Fibroblast of upper back skin (primary cell): ENCODE data around the gene TEX13A.
A peak's percentile ranks its signal among the peaks of the same experiment; 100 is the strongest.
"Not testable (repeated sequence)": the region's sequence is repeated elsewhere in the genome, so short reads cannot be mapped to it uniquely, and the experiment has no call there.

ENCODE experiments used
- DNase-seq: peaks from one replicate; pipeline ENCODE4 v3.0.0-alpha.2; 2013

Gene TEX13A, protein sequence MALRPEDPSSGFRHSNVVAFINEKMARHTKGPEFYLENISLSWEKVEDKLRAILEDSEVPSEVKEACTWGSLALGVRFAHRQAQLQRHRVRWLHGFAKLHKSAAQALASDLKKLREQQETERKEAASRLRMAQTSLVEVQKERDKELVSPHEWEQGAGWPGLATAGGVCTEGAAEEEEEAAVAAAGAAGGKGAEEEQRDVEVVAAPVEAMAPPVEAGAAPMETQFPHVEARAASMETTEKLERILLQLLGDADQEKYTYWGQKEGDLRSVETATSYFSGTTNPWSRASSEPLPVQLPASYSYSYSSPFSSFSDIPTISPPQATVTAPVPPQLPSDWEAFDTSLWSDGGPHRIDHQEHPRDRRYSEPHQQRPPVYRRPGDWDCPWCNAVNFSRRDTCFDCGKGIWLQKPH

DNA sequence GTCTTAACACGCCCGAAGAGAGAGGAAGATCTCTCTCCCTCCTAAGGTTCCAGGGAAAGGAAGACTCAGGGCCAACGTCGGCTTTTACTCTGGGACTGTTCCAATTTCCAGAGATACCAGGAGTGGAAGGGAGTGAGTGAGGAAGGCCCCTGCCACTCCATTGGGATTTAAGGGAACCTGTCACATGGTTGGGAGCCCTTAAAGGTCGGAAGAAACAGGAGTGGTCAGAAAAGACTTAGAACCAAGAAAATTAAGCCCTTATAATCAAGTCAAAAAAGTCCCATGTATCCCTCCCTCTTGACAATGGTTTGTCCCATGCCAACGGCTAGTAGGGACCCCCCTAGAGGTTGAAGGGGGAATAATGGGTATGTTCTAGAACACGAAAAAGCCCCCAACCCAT is at the start of gene TEX13A:
Gene TEX13A (minus strand): TSS at position 59 of the 400 bp plus-strand sequence. CDS start 297 bp downstream, outside the sequence.
- DNase-seq = no peak

DNA sequence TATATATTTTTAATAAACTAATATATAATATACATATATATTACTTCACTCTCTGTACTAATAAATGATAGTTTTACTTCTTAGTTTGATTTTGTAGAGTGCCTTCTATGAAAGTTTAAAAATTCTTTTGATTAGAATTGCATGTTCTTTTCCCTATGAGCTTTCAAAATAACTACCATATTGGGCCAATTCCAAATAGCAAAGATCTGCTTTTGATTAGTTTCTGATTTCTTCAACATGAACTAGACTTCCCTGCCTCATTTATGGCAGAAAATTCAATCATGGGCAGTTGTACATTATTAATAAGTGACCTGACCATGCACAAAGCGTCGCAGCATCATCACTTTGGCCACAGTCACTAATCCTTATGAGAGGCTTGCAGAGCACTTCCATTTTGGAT is 48.9 kb upstream of the TEX13A start:
- DNase-seq = peak; percentile 26

DNA sequence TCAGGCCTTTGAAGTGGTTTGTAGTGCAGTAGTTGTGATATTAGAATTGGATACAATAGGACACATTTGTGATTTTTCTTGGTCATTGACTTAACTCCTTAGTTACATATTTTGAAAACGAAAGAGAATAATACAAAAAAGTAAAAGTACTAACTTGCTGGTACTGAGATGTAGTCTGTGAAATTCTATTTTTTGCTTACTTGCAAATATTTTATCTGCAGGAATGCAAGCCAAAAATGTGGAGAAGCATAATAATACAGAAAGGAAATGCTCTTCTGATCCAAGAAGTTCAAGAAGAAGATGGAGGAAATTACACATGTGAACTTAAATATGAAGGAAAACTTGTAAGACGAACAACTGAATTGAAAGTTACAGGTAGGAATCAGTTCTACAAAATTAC is 46.7 kb upstream of the TEX13A start:
- DNase-seq = no peak

DNA sequence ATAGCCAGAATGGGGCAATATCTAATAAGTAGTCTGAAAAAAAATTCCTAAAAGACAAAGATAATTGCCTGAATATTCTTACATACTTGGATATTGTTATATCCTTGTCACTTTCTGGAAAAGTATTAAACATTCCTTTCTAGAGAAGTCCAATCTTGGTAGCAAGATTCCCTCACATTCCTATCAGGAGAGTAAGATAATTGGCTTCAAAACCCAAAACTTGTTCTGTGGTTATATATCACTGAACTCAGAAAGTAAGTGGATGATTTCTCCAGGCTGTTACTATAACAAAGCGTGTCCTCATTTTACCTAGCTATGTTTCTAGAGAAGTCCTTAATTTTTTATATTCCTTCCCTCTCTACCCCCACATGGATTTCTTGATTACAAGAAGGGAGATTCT is 46.0 kb upstream of the TEX13A start:
- peak; percentile 68 for DNase-seq

DNA sequence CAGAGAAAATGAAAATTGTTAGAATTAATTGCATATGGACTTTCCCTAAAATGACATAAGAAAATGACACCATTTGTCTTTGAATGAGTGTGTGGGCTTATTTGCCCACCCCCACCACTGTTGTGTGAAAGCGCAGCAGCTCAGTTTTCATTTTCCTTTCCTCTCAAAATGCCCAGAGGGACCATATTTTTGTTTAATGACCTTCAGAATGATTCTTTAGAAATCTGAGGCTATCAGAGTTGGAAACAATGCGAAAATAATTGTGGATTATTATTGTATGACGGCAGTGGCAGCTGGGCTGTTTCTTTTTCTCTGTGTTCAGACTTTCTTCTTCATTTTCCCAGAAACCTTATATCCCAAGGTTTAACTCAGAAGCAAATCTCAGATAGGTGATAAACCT is 44.6 kb upstream of the TEX13A start:
- DNase-seq = no peak

DNA sequence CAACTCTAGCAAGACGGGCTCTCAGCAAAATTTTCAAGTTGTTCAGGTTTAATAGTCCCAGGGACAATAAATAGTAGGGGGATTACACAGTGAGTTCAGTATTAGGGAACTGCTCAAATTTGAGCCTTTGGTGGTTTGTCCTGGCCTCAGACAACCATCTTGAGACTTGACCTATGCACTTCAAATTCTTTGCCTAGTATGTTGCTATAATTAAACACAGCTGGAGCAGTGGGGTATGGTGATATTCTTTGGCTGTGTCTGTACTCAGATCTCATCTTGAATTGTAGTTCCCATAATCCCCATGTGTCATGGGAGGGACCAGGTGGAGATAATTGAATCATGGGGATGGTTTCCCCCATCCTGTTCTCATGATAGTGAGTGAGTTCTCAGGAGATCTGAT is 43.3 kb upstream of the TEX13A start:
- DNase-seq = peak; percentile 64

DNA sequence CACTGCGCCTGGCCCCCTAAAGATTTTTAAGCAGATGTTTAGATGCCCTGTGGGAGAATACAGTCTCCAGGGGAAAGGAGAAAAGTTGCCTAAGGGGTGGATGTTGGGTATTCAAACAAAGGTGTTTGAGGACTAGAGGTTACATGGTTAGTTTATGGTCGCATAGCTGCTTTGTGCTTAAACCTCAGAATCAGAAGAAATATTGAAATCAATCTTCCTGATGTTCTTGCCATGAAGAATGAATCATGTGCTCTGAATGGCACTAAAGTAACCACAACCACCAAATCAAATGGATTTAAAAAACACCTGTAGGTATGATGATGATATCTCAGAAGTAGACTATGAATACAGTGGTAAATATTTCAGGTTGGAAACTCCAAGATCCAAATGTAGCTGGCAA is 42.7 kb upstream of the TEX13A start:
- no peak for DNase-seq

DNA sequence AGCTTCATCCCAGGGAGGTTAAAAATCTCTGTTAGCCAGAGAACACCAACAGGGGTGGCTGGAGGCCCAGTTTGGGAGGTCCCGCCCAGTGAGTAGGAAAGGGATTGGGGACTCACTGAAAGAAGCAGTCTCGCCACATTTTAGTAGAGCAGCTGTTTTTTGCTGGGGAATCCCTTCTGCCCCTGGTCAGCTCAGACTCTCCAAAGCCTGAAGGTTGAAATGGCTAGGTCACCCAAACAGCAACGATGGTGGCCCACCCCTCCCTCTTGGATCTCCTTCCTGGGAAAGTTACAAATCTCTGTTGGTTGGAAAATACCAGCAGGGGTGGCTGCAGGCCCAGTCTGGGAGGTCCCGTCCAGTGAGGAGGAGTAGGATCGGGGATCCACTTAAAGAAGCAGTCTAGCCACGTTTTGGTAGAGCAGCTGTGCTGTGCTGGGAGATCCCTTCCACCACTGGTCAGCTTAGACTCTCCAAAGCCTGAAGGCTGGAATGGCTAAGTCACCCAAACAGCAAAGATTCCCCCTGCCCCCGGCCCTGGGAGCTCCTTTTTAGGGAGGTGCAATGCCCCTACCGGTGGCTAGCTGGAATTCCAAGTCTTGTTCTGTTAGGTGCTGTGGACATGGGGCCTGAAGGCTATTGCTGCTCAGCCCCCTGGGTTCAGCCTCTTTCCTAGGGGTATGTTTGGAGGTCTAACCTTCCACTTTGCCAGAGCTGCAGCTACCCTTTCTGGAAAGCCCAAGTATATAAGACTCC is 40.0 kb upstream of the TEX13A start:
- DNase-seq = no peak

DNA sequence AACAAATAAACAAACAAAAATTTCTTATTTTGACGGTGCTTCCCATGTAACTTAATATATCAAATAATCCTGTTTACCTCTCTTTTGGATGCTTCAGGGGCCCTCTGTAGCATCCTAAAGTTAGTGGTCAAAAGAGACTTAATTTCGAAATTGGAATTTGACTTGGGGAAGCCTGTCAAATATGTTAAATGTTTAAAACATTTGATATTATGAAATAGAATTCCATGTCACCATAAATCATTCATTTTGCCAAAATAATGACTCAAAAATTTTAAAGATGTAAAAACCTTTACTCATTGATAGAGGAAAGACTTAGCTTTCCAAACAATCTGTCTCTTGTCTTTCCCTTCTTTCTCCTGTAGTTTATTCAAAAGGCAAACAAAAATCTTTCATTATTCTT is 20.6 kb upstream of the TEX13A start:
- DNase-seq = peak; percentile 59

DNA sequence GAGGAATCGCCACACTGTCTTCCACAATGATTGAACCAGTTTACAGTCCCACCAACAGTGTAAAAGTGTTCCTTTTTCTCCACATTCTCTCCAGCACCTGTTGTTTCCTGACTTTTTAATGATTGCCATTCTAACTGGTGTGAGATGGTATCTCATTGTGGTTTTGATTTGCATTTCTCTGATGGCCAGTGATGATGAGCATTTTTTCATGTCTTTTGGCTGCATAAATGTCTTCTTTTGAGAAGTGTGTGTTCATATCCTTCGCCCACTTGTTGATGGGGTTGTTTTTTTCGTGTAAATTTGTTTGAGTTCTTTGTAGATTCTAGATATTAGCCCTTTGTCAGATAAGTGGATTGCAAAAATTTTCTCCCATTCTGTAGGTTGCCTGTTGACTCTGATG is 16.9 kb upstream of the TEX13A start:
- DNase-seq = not testable (repeated sequence)

DNA sequence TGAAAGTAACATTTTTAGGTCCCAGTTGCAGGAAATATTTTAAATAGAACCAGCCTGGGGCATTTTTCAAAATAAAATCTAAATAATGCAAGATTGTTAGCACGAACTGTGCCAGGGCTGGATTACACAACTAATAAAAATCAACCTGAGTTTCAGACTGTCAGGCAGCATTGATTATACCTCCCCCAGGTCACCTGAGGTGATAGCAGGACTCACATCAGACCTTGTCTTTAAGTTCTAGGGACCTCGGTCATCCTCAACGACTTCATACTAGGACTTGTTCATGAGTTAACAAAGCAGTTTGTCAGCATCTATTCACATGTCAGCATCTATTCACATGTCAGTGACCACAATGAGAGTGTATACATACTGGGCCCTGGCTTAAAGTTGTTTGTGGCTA is 8.7 kb upstream of the TEX13A start:
- DNase-seq = no peak

DNA sequence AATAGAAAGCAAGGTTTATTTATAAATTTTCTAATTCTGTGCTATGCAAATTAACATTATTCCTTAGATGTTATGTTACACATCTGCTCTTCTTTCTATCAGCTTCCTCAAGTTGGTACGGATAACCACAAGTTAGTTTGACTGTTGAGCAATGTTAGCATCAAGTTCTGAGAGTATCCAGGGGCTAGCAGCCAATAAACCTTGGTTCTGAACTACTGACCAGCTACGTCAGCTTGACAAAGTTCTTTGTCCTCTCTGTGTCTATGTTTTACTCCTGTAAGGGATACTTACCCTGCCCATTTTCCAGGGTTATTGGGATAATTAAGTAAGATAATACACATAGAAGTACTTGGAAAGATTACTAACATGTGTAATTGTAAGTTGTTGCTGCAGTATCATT is 8.1 kb upstream of the TEX13A start:
- DNase-seq = no peak

DNA sequence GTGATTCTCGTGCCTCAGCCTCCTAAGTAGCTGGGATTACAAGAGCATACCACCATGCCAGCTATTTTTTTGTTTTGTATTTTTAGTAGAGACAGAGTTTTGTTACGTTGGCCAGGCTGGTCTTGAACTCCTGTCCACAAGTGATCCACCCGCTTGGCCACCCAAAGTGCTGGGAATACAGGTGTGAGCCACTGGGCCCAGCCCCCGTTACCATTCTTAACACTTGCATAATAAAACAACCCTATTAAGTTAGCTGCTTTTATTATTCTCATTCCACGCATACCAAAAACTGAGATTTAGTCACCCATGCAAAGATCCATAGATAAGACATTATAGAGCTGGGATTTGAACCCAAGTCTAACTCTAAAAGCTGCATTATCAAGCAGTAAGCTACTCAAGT is 6.0 kb upstream of the TEX13A start:
- DNase-seq = no peak

DNA sequence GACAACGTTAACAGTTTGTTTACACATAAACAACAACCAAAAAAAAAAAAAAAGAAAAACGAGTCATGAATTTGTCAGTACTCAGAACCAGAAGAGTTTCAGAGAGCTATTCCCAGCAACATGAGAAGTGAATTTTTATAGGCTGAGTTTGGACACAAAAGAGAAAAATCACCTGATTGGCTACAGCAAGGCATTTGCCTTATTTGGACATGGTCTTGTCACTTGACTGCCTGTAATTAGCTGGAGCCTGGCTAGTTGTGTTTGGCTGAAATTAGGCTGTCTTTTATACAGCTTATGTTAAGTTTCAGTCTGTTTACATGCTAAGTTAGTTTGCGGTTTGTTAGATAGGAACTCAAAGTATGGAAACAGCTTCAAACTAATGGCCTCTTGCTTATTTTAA is 880 bp upstream of the TEX13A start:
- DNase-seq = no peak

DNA sequence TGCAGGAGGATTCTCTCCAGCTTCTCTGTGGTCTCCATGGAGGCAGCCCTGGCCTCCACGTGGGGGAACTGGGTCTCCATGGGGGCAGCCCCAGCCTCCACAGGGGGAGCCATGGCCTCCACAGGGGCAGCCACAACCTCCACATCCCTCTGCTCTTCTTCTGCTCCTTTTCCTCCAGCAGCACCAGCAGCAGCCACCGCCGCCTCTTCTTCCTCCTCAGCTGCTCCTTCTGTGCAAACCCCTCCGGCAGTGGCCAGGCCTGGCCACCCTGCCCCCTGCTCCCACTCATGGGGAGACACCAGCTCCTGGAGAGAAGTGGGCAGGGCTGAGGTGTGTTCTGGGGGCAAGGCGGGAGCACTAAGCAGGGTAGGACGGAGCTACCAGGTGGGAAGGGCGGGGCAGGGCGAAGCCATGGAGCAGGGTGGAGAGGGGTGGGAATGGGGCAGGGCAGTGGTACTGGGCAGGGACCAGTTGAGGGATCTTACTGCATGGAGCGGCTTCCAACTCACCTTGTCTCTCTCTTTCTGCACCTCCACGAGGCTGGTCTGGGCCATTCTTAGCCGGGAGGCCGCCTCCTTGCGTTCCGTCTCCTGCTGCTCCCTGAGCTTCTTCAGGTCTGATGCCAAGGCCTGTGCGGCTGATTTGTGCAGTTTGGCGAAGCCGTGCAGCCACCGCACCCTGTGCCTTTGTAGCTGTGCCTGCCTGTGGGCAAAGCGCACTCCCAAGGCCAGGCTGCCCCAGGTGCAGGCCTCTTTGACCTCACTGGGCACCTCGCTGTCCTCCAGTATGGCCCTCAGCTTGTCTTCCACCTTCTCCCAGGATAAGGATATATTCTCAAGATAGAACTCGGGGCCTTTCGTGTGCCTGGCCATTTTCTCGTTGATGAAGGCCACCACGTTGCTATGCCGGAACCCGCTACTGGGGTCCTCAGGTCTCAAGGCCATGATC is 766 bp downstream of the TEX13A start:
- no peak for DNase-seq

DNA sequence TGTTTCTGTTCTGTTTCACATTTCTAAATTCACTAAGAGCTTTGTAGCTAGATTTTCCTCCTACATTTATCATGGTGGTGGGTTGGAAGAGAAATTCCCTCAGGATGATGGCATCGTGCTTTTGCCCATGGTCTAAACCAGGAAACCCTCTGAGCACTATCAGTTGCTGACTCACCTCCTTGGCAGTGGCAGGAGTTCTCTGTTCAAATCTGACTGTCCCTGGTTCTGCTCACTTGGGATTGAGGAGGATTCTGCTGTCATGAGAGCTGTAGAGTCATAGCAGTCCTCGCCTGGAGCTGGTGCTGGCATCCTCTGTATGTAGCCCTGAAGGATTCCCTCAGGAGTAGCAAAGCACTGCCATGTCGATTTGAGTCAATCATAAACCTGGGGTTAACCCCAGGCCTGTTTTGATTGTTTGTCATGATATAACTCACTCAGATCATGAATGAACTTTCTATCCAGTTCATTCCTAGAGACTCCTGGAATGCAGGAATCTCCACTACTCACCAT is 9.4 kb downstream of the TEX13A start:
- peak; percentile 5 for DNase-seq

DNA sequence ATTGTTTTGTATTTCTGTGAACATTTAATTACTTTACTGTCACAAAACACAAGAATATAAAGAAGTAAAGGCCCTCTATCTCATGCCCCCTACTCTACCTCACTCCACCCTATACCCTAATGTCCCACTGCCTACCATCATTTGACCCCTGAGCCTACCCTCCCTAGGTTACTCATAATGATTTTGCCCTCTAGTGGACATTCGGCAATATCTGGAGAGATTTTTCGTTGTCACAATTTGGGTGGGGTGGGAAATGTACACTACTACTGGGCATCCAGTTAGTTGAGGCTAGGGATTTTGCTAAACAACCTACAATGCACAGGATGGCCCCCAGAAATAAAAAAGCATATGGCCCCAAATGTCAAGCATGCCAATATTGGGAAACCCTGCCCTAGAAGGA is 10.2 kb downstream of the TEX13A start:
- no peak for DNase-seq

DNA sequence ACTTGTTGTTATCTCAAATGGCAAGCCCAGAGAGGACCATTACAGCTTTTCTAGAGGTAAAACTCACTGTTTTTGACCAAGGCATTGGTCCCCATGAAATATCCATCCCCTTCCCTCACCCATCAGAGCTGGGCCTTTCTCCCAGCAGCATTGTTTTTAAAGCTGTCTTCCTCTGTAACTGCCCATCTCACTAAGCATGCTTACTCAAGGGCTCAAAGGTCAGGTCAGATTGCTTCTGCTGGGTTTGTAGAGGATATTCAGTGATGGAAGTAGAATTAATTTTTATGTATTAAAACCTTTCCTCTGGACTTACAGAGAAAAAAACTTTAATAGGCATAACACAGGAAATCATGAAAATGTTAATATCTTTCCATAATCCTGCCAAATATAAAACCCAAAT is 11.1 kb downstream of the TEX13A start:
- no peak for DNase-seq

DNA sequence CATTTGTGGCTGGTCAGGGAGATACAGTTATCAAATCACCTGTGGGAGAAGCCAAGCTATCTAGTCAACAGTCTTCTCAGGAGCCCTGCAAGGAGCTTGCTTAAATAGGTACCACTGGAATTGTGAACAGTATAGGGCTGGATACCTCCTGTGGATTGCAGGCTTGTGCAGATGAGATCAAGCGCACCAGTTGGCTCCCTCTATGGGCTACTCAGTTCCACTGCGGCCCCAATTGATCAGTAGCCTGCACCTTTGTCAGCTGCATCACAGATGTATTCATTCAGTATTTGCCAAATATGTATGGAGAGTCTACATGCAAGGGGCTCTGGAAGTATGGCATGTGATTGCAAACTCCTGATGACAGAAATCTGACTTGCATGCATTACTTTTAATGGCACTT is 28.6 kb downstream of the TEX13A start:
- DNase-seq = peak; percentile 21

DNA sequence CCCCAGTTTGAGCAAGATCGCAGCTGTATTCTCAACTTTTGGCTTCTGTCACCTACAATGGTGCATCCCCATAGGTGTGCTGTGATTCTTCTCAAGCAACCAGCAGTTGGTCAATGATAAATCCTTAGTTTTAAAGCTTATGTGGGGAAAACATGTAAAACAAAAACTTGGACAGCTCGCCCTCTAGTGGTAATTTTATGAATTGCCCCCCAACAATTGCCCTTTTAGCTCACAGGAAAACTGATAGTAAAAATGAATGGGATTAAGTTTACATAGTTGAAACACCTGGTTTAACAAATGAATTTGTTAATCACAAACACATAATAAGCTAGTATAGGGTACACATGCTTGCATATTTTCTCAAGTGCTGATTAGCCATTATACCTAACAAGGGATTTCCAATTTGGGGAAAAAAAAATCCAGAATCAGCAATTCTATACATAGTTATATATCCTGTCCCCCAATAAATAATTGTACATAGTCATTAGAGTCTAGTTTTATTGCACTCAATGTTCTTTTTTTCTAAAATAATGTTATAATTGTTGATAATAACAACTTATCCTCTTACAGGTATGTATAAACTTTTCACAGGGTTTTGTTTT is 30.1 kb downstream of the TEX13A start:
- peak; percentile 20 for DNase-seq

DNA sequence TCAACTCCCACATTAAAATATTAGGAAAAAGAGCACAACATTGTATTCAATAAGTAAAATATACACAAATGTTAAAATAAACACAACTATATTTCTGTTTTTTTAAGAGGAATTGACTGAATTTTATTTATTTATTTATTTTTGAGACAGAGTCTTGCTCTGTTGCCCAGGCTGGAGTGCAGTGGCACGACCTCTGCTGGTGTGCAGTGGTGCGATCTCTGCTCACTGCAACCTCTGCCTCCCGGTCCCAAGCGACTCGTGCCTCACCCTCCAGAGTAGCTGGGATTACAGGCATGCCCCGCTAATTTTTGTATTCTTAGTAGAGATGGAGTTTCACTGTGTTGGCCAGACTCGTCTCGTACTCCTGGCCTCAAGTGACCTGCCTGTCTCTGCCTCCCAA is 31.4 kb downstream of the TEX13A start:
- no peak for DNase-seq

DNA sequence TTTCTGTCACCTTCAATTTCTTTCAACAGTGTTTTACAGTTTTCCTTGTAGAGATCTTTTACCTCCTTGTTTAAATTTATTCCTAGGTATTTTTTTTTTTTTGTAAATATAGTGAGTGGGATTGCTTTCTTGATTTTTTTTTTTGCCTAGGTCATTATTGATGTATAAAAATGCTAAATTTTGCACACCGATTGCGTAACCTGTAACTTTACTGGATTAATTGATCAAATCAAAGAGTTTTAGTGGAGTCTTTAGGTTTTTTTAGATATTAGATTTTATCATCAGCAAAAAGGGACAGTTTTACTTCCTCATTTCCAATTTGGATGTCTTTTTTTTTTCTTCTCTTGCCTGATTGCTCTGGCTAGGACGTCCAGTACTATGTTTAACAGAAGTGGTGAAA is 40.9 kb downstream of the TEX13A start:
- no peak for DNase-seq

DNA sequence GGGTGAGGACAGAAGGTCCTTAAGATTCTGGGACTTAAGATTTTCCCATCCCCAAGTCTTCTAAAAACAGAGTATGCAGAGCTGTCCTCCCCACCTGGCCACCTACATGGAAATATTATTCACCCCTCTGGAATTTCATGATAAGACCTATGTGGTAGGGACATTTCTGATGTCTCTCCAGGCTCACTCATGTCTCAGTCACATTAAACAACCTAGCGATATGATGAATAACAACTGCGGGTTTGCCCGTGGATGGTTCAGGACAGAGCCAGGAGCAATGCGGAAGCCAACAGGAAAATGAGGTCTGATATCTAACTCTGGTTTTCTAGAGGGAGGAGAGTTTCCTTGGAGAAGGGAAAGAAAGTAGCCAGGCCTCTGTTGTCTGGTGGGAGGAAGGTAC is 47.4 kb downstream of the TEX13A start:
- no peak for DNase-seq
